ENCODE results near the gene MAST4.

DNA sequence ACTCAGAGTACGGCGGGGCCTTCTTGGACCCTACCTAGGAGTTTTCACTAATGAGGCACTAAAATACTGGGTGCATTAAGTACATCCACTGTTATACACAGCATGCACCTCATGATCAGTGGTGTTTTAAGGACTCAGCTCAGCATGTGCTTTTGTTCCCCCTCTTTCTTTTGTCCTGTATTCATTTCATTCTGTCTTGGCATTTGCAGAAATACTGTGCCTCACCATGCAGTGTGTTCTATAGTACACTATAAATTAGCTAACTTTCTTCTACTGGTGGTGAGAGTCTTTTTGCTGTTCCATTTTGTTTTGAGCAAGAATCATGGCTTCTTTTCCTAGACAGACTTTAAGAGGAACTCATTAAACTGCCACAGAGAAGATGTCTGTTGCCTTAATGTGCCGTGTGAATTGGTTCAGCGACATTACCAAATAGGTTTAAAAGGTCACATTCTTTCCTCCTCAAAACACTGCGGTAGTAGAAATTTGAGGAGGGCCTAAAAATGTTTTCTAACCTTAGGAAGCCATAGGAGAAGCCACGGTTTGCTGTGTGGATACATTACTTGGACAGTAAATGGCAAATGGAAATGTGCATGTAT is 276.6 kb downstream of the MAST4 start:
- TF ChIP-seq, protein P1, sequence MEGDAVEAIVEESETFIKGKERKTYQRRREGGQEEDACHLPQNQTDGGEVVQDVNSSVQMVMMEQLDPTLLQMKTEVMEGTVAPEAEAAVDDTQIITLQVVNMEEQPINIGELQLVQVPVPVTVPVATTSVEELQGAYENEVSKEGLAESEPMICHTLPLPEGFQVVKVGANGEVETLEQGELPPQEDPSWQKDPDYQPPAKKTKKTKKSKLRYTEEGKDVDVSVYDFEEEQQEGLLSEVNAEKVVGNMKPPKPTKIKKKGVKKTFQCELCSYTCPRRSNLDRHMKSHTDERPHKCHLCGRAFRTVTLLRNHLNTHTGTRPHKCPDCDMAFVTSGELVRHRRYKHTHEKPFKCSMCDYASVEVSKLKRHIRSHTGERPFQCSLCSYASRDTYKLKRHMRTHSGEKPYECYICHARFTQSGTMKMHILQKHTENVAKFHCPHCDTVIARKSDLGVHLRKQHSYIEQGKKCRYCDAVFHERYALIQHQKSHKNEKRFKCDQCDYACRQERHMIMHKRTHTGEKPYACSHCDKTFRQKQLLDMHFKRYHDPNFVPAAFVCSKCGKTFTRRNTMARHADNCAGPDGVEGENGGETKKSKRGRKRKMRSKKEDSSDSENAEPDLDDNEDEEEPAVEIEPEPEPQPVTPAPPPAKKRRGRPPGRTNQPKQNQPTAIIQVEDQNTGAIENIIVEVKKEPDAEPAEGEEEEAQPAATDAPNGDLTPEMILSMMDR (IDR thresholded peaks at IDR 0.05; ENCODE audit: low read depth, low read length), result no peak
- no peak for TF ChIP-seq EZH2phosphoT487 (IDR thresholded peaks at IDR 0.05; ENCODE audit: low read depth)

Measured in OCI-LY3 (cell line).